Stimulated activated effector memory CD8-positive, alpha-beta T cell treated with anti-CD3 and anti-CD28 coated beads, Interleukin-12 subunit alpha, Interleukin-12 subunit beta, amount 100 ng/mL, for 72 hours (primary cell): Measurements from ENCODE around the gene TMEM181.
"Not testable (repeated sequence)": the region's sequence is repeated elsewhere in the genome, so short reads cannot be mapped to it uniquely, and the experiment has no call there.

Experiments used
- ATAC-seq: fragments of 150-1000 bp; cut with Tn5 transposase; 2 replicates; pipeline ENCODE4 v1.10.0; 2021
- DNase-seq, 2 donors: peaks; one replicate each; pipeline ENCODE4 v3.0.0; 2021 to 2022; ENCODE audit warnings: low spot score in 2 of 2
- H3K27ac Mint-ChIP-seq: one replicate; pipeline ENCODE4 v1.8.0; 2022; ENCODE audit warnings: mild to moderate bottlenecking, mixed read lengths
- H3K36me3 Mint-ChIP-seq: one replicate; pipeline ENCODE4 v1.8.0; 2022; ENCODE audit warnings: mild to moderate bottlenecking, mixed read lengths
- H3K4me1 Mint-ChIP-seq: one replicate; pipeline ENCODE4 v1.8.0; 2022; ENCODE audit warnings: mixed read lengths
- H3K4me3 Mint-ChIP-seq: one replicate; pipeline ENCODE4 v1.8.0; 2022; ENCODE audit warnings: mild to moderate bottlenecking, mixed read lengths
- H3K9me3 Mint-ChIP-seq: one replicate; pipeline ENCODE4 v1.8.0; 2022; ENCODE audit warnings: mixed read lengths

The TMEM181 gene, protein sequence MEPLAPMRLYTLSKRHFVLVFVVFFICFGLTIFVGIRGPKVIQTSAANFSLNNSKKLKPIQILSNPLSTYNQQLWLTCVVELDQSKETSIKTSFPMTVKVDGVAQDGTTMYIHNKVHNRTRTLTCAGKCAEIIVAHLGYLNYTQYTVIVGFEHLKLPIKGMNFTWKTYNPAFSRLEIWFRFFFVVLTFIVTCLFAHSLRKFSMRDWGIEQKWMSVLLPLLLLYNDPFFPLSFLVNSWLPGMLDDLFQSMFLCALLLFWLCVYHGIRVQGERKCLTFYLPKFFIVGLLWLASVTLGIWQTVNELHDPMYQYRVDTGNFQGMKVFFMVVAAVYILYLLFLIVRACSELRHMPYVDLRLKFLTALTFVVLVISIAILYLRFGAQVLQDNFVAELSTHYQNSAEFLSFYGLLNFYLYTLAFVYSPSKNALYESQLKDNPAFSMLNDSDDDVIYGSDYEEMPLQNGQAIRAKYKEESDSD

DNA sequence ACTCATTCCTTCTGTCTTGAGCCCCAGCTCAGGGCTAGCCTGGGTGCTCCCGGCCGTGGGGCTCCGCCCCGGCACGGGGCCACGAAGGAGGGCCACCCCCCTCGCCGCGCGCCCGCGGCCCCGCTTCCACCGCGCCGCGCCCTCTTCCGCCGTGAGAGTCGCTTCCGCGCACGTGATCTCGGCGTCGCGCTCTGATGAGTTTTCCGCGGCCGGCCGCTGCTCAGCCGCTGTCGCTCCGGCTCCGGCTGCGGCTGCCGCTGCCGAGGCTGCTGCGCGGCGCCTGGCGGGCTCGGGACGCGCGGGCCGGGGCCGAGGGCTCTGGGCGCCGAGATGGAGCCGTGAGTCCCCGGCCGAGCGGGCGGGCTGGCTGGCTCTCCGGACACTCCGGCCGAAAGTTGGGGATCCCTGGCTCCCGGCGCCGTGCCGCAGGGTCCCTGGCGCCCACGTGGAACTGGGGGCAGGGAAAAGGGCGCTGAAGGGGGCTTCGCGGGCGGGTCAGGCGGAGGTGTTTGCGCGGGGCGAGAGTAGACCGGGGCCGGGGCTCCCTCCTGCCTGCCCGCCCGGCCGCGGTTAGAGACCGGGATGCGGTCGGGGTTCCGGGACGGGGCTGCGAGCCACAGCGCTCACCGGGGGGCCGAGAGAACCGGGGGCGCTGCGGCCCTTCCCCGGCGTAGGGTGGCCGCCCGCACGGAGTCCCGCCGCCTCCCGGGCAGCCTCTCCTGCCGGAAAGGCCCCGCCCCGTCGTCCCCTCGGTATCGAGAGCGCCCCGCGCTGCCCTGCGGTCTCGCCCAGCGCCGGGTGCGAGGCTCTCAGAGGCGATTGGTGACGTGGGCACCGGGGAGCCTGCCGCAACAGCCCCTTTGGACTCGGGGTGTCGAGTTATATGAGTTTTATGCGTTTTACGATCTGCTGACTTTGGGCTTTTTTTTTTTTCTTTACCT, at the start of gene TMEM181:
TMEM181 (plus strand) TSS at position 197 of the 941 bp plus-strand sequence; CDS start at position 331, 134 bp downstream.
- ATAC-seq = peak; percentile 92
- Mint-ChIP-seq H3K36me3 (peaks cover 21% of the 10 kb centered on the region), H3K9me3 (no peaks in the 10 kb centered on the region), H3K27ac (peak within 1 kb of the TSS; percentile 95), H3K4me1 (peaks cover 47% of the 10 kb centered on the region), H3K4me3 (peak within 1 kb of the TSS; percentile 91)
- peak; percentile 77 to 90 for DNase-seq

DNA sequence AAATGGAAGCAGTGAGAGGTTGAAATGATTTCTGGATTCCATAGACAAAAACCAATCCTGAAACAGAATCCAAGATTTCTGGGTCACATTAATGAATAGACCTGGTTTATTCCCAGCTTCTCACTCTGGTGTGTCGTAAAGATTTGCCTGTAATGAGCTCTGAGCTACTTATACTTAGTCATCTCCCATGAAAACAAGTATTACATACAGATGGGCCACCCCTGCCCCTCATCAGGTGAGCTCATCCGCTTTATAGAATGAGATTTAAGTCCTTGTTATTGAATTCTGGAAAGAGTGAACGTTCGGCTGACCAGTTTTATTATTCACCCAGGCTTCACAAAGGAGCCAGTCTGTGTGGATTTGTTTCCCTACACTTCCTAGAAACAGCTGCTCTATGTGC, 47.1 kb upstream of the TMEM181 start:
- ATAC-seq = no peak
- Mint-ChIP-seq H3K36me3 (no peaks in the 10 kb centered on the region), H3K4me1 (peaks cover 28% of the 10 kb centered on the region)

DNA sequence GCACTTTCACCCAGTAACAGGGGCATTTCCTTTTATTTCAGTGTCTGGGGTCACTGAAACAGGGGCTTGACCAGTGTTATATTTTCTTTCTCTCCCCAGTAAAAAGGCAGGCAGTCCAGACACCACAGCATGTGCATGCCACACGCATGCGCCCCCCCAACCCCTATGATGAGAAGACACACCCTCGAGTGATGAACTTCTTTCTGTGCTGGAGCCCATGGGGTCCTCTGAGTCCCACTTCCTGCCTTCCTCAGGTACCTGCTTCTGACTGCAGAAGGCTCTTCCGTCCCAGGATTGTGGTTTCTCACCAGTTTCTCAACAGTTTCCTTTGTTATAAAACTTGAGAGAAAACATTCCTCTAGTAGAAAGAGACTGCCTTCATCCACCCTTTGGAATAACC, 45.7 kb upstream of the TMEM181 start:
- H3K27ac Mint-ChIP-seq = peak overlapping the region; percentile 38
- DNase-seq (no peak), ATAC-seq (no peak)
- H3K4me3 Mint-ChIP-seq = no peak overlapping the region
- H3K36me3 Mint-ChIP-seq = no peaks in the 10 kb centered on the region
- H3K4me1 Mint-ChIP-seq = peaks cover 38% of the 10 kb centered on the region
- H3K9me3 Mint-ChIP-seq = no peaks in the 10 kb centered on the region

More for the DNA sequence above, 47.1 kb upstream of the TMEM181 start:
- DNase-seq = no peak
- Mint-ChIP-seq H3K9me3 (no peaks in the 10 kb centered on the region), H3K4me3 (no peak overlapping the region), H3K27ac (no peak overlapping the region)

GRCh38 chr6:158514991-158515390, 44.9 kb upstream of the TMEM181 start:
- no peak for DNase-seq
- no peak for ATAC-seq
- Mint-ChIP-seq H3K36me3 (no peaks in the 10 kb centered on the region), H3K27ac (peak overlapping the region; percentile 38), H3K9me3 (no peaks in the 10 kb centered on the region), H3K4me1 (peaks cover 38% of the 10 kb centered on the region), H3K4me3 (no peak overlapping the region)

DNA sequence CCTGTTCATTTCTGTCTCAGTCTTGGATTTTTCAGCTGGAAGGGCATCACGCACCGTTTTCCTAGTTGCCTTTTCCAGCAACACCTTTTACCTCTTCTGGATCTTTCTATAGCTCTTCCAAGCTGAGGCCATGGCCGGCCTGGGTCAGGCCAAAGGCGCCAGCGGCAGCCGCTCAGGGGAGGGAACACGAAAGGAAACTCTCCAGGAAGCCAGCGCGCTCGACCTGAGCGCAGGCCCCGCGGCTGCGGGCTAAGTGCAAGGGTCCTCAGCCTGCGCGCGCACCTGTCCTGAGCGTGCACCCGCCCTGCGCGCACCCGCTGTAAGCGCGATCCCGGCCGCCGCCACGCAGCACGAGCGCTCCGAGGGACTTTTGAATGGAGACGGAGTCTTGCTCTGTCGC, 43.8 kb upstream of the TMEM181 start:
- no peaks in the 10 kb centered on the region for H3K36me3 Mint-ChIP-seq
- no peaks in the 10 kb centered on the region for H3K9me3 Mint-ChIP-seq
- H3K4me1 Mint-ChIP-seq = peaks cover 38% of the 10 kb centered on the region
- DNase-seq (no peak), ATAC-seq (no peak)
- peak overlapping the region; percentile 36 for H3K27ac Mint-ChIP-seq
- no peak overlapping the region for H3K4me3 Mint-ChIP-seq

DNA sequence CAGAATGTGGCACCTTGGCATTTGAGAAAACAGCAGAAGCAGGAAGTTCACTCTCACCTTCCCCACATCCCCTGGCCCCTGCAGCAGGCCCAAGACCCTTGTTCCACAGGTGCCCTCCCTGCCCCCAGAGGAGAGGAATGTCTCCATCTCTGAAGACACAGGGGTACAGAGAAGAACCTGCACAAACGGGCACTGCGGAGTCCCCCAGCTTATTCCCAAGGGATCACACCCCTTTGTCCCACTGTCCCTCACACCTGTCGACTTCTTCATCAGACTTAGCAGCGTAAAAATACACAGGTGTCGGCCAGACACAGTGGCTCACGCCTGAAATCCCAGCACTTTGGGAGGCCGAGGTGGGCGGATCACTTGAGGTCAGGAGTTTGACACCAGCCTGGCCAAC, 42.9 kb upstream of the TMEM181 start:
- ATAC-seq (no peak), DNase-seq (no peak)
- Mint-ChIP-seq H3K27ac (no peak overlapping the region), H3K4me3 (no peak overlapping the region), H3K36me3 (no peaks in the 10 kb centered on the region), H3K9me3 (no peaks in the 10 kb centered on the region), H3K4me1 (peaks cover 38% of the 10 kb centered on the region)

GRCh38 chr6:158517581-158517980, 42.3 kb upstream of the TMEM181 start:
- Mint-ChIP-seq H3K9me3 (no peaks in the 10 kb centered on the region), H3K4me1 (peaks cover 38% of the 10 kb centered on the region), H3K36me3 (no peaks in the 10 kb centered on the region), H3K27ac (no peak overlapping the region), H3K4me3 (peak overlapping the region; percentile 79)
- peak; percentile 77 for ATAC-seq
- no peak for DNase-seq

GRCh38 chr6:158518191-158519127, 41.4 kb upstream of the TMEM181 start:
- H3K4me1 Mint-ChIP-seq = peaks cover 38% of the 10 kb centered on the region
- DNase-seq = peak; percentile 45 to 68
- peak overlapping the region; percentile 81 for H3K27ac Mint-ChIP-seq

DNA sequence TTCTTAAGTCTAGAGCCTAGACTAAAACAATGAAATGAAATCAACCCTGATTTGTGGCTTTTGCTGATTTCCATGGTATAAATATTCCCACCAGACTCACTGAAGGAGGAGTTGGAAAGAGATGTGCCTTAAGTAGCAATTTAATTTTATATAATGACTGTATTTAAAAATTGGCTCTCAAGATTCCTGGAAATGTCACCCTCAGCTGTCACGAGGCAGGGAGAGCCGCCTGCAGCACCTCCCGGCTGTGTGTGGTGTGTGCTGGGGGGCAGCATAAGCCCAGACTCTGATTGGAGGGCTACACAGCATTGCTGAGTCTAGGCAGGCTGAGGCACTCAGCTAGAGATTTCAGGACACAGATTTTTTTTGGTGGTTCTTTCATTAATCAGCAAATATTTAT, 40.6 kb upstream of the TMEM181 start:
- Mint-ChIP-seq H3K4me3 (no peak overlapping the region), H3K4me1 (peaks cover 30% of the 10 kb centered on the region), H3K27ac (no peak overlapping the region), H3K36me3 (no peaks in the 10 kb centered on the region), H3K9me3 (no peaks in the 10 kb centered on the region)
- DNase-seq (no peak), ATAC-seq (no peak)

More at GRCh38 chr6:158518191-158519127, 41.4 kb upstream of the TMEM181 start:
- Mint-ChIP-seq H3K36me3 (no peaks in the 10 kb centered on the region), H3K4me3 (peak overlapping the region; percentile 79), H3K9me3 (no peaks in the 10 kb centered on the region)
- ATAC-seq = peak; percentile 90

DNA sequence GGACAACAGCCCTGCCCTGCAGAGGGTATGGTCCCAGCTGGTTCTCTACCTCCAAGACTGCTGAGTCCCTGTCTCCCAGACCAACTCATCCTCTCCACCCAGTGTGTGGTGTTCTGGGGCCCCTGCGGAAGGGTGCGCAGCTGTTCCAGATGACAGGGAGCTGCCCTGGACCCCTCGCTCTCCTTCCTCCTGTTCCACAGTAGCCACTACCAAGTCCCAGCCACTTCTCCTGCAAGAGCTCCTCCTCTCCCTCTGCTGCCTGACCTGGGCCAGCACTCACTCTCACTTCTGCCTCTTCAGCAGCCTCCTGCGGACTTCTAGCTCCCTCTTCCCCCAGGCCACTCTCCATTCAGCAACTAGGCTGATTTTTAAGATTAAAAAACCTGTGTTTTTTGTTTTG, 40.1 kb upstream of the TMEM181 start:
- Mint-ChIP-seq H3K9me3 (no peaks in the 10 kb centered on the region), H3K4me3 (no peak overlapping the region), H3K27ac (no peak overlapping the region), H3K4me1 (peaks cover 25% of the 10 kb centered on the region), H3K36me3 (no peaks in the 10 kb centered on the region)
- ATAC-seq (no peak), DNase-seq (no peak)

- not testable (repeated sequence) for H3K4me3 Mint-ChIP-seq, ATAC-seq, H3K9me3 Mint-ChIP-seq, H3K36me3 Mint-ChIP-seq, H3K27ac Mint-ChIP-seq, DNase-seq
- H3K4me1 Mint-ChIP-seq = peaks cover 14% of the 10 kb centered on the region
Measured at GRCh38 chr6:158520975-158521374, 38.9 kb upstream of the TMEM181 start.

GRCh38 chr6:158521759-158522158, 38.1 kb upstream of the TMEM181 start:
- no peak for DNase-seq
- H3K4me1 Mint-ChIP-seq = peaks cover 11% of the 10 kb centered on the region
- no peak overlapping the region for H3K4me3 Mint-ChIP-seq
- ATAC-seq = no peak
- no peak overlapping the region for H3K27ac Mint-ChIP-seq
- no peaks in the 10 kb centered on the region for H3K36me3 Mint-ChIP-seq
- H3K9me3 Mint-ChIP-seq = no peaks in the 10 kb centered on the region

GRCh38 chr6:158522616-158523015, 37.3 kb upstream of the TMEM181 start:
- no peaks in the 10 kb centered on the region for H3K36me3 Mint-ChIP-seq
- no peak overlapping the region for H3K4me3 Mint-ChIP-seq
- no peak for ATAC-seq
- no peaks in the 10 kb centered on the region for H3K9me3 Mint-ChIP-seq
- peaks cover 11% of the 10 kb centered on the region for H3K4me1 Mint-ChIP-seq
- no peak overlapping the region for H3K27ac Mint-ChIP-seq
- DNase-seq = no peak

DNA sequence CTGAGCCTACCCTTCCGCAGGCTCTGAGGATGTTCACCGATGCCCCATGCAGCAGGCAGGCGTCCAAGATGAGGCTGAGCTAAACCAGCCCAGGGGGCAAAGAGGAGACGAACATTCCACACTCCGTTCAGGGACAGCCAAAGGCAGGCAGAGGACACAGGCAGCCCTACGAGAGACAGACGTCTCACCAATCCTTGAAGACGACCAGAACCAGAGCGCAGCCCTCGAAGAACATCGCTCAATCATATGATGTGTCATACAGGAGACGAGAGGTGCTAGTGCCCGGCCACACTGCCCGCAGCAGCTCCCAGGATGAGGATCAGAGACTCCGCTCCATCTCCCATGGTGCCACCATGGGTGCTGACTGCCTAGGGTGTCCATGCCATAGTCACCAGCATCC, 35.6 kb upstream of the TMEM181 start:
- Mint-ChIP-seq H3K9me3 (peaks cover 2% of the 10 kb centered on the region), H3K36me3 (no peaks in the 10 kb centered on the region), H3K4me1 (no peaks in the 10 kb centered on the region), H3K4me3 (no peak overlapping the region), H3K27ac (no peak overlapping the region)
- DNase-seq (no peak), ATAC-seq (no peak)
